GM19438 (cell line): ENCODE results near the gene SYT9.

Experiments
- ATAC-seq: cut with Tn5 transposase; IDR thresholded peaks from one replicate; pipeline ENCODE4 v1.9.1; 2021; ENCODE audit warnings: low read depth; ENCODE audit not compliant: unreplicated experiment

Gene SYT9

GRCh38 chr11:7251836-7252682, at the start of gene SYT9:
Gene SYT9, plus strand, starts transcription at chr11:7251904. Its CDS starts 283 bp downstream, at chr11:7252187.
- no peak for ATAC-seq

- no peak for ATAC-seq
These were observed 49.3 kb upstream of the SYT9 start for GRCh38 chr11:7202412-7202811.

GRCh38 chr11:7204778-7205177, 46.9 kb upstream of the SYT9 start:
- no peak for ATAC-seq

DNA sequence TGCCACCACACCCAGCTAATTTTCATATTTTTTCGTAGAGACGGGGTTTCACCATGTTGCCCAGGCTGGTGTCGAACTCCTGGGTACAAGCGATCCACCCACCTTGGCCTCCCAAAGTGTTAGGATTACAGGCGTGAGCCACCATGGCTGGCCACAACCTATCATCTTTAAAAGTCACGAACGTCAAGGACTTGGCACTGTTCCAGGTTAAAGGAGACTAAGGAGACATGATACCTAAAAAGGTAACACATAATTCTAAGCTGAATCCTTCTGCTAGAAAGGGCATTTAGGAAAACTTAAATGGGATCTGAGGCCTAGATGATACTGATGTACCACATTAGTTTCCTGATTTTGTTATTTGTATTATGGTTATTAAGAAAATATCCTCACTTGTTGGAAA, 43.3 kb upstream of the SYT9 start:
- no peak for ATAC-seq

- ATAC-seq, result no peak
These were observed 32.2 kb upstream of the SYT9 start for GRCh38 chr11:7219491-7219890.

DNA sequence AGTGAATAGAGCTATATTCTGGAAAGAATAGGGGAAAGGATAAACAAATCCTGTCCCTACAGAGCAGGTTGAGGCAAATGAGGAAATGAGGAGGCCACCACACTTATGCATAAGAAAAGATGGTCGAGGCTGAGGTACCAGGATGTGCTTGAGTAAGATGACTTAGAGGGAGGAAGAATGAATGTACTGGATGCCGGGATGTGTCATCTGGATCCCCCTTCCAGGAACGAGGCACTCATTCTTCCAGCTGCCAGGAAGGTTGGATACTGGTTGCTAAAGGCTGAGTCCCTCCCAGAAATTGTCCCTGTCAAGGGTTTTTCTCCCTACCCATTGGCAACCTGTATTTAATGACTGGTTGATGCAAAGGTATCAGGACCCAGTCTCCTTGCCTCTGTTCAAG, 31.1 kb upstream of the SYT9 start:
- no peak for ATAC-seq

DNA sequence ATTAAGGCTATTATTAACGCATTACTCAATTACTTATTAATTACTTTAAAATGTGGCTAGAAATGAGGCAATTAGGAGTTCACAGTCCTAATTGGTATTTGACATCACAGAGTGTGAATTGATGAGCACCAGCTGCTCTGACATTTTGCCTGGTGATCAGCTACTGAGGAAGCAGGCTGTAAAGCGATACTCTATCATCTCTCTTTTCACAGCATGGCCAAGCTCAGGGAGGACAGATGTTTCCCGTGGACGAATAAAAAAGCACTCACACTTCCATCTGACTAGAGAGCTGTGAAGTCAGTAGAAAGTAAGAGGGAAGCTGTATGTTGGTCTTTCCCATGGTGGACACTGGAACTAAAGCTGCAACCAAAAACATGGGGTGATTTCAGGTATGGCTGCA, 29.1 kb upstream of the SYT9 start:
- ATAC-seq, result no peak

GRCh38 chr11:7239877-7240276, 11.8 kb upstream of the SYT9 start:
- no peak for ATAC-seq

GRCh38 chr11:7245341-7245740, 6.4 kb upstream of the SYT9 start:
- no peak for ATAC-seq

- ATAC-seq, result no peak
These were observed 5.5 kb upstream of the SYT9 start for GRCh38 chr11:7246179-7246578.

DNA sequence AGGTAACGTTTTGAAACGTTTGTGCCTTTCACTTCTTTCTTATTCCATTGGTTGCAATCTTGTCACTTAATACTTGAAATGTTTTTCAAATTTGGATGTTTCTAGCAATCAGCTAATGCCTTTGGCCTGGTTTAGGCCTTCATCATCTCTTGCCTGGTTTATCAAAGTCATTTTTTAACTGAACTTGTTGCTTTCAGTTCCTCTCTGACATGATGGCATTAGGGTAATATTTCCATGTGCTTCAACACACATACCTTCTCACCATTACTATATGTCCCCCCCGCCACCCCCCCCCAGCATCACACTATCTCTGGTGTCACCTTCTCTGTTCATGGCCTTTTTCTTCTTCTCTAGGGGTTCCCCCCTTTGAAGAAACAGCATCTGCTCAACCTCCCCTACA, 1.5 kb upstream of the SYT9 start:
- ATAC-seq, result no peak

- no peak for ATAC-seq
These were observed 243 bp upstream of the SYT9 start for GRCh38 chr11:7251487-7251835.

DNA sequence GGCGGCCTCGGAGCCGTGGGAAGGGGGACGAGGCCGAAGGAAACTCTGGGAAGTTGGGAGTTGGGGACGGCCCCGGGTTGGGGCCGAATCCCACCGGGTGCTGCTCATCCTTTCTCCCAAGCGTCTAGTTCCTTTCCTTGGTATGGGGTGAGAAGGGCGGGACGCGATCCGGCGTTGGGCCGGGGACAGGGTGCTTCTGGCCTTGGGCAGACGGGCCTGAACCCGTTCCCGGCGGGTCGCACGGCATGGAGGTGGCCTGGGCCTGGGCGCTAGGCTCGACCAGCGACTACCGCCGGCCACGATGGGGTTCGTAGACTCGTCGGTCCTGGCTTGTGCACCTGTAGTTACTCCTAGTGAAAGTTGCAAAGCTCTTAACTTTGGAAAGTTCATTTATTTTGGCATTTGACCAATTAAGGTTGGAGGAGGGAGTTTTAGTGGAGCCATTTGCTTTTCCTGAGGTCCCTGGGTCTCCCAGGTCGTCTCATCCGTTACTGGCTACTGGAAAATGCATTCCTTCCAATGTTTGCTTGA, 1.0 kb downstream of the SYT9 start:
- no peak for ATAC-seq

DNA sequence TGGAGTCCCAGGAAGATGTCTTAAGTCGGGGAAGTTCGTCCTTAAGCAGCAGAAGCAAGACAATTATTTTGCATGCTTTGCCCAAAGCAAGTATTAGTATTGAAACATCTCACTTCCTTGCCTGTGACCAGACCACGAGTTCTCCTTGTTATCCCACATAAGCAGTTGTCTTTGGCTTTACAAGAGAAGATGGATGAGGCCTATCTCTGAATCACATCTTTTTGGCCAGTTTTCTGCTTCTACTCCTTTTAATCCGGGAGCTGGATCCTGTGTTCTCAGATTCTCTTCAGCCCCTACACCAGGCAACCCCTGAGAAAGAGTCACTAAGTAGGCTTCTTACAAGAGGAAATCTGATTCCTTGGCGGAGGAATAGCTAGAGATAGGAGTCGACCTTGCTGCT, 2.1 kb downstream of the SYT9 start:
- ATAC-seq, result no peak

DNA sequence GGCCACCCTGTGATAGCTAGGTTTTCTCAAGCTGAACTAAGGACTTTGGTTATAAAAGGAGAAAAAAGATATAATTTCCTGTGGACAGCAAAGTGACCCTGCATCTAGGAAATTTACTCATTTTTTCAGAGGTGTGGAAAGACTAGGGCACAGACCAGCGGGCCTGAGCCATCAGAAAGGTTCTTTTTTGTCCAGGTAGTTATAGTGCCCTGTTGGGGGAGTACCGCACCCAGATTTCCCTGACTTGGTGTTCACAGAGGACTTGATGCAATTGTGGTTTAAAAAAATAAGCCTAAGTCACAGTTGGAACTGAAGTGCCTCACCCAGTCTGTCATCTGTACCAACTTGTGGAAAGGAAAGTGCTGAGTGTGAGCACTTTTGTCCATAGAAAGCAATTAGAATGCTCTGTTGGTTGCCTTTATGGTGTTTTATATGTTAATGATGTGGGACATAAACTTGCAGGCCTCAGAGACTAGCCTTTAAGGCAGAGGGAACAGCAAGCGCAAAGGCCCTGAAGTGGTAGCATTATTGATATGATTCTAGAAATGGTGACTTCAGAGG, 3.1 kb downstream of the SYT9 start:
- ATAC-seq, result no peak

DNA sequence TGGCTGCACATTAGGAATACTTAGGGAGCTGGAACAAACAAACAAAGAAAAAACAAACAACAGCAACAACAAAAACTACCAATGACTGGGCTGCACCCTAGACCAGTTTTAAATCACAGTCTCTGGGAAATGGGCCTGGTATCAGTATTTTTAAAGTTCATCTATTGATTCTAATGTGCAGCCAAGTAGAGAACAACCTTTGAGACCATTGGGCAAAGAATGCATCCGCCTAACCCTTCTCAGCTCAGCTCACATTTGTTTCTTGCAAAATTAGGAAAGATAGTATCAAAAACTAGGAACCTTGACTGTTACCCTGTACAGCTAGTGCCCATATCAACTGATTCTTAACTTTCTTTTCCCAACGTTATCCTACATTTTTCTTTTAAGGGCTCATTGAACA, 5.2 kb downstream of the SYT9 start:
- no peak for ATAC-seq

GRCh38 chr11:7257724-7258123, 6.0 kb downstream of the SYT9 start:
- no peak for ATAC-seq

- no peak for ATAC-seq
These were observed 9.9 kb downstream of the SYT9 start for GRCh38 chr11:7261578-7261977.

GRCh38 chr11:7262672-7263071, 11.0 kb downstream of the SYT9 start:
- no peak for ATAC-seq

DNA sequence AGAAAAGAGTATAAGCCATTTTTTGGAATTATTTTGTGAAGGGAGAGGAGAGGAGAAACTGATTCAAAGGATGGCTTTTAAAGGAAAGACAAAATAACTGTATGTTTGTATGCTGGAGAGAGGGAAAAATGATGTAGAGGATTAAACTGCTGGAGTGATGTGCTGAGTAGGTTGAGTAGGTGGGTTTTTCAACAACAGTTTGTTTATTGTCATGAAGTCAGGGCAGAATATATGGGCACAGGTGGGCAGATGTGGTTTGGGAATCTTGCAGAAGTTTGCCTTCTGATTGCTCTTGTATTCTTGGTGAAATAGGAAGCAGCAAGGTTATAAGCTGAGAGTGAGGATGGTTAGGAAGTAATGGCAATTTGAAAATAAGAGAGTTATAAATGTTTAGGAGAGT, 12.1 kb downstream of the SYT9 start:
- no peak for ATAC-seq

- ATAC-seq, result no peak
These were observed 17.1 kb downstream of the SYT9 start for GRCh38 chr11:7268758-7269157.

GRCh38 chr11:7270233-7270865, 18.6 kb downstream of the SYT9 start:
- ATAC-seq, result no peak
